GM12801 (cell line): ENCODE data around the gene TANC1.

ENCODE experiments used
- CTCF ChIP-seq: IDR thresholded peaks from one replicate; pipeline ENCODE4 v1.5.1; 2011; ENCODE audit warnings: control low read depth; ENCODE audit not compliant: insufficient read length; ENCODE audit errors: extremely low read depth

TANC1 gene

GRCh38 chr2:159124441-159124911 lies 156.0 kb downstream of the TANC1 start:
- TF ChIP-seq CTCF, result no peak

- TF ChIP-seq CTCF, result no peak
These were observed 156.6 kb downstream of the TANC1 start for GRCh38 chr2:159124931-159125467.

GRCh38 chr2:159125858-159126257 lies 157.4 kb downstream of the TANC1 start:
- TF ChIP-seq CTCF, result no peak

- TF ChIP-seq CTCF, result no peak
These were observed 158.1 kb downstream of the TANC1 start for GRCh38 chr2:159126432-159127022.

GRCh38 chr2:159128191-159128590 lies 159.8 kb downstream of the TANC1 start:
- no peak for TF ChIP-seq CTCF

- no peak for TF ChIP-seq CTCF
These were observed 160.8 kb downstream of the TANC1 start for GRCh38 chr2:159129269-159129668.

GRCh38 chr2:159129824-159130223 lies 161.4 kb downstream of the TANC1 start:
- TF ChIP-seq CTCF, result no peak

- TF ChIP-seq CTCF, result no peak
These were observed 161.9 kb downstream of the TANC1 start for GRCh38 chr2:159130302-159130701.
